Neutrophil (primary cell): ENCODE data around the gene SH3YL1.

ENCODE experiments used
- H3K27ac ChIP-seq: fragments of 200-600 bp; sonication (generic); 2 replicates; pipeline ENCODE4 v1.5.1; 2016; ENCODE audit warnings: mild to moderate bottlenecking, moderate library complexity
- H3K27me3 ChIP-seq: fragments of 200-600 bp; sonication (generic); 2 replicates; pipeline ENCODE4 v1.6.0; 2016; ENCODE audit warnings: mild to moderate bottlenecking
- H3K36me3 ChIP-seq: fragments of 200-600 bp; sonication (generic); 2 replicates; pipeline ENCODE4 v1.5.1; 2017
- H3K4me1 ChIP-seq, 2 experiments: fragments of 200-600 bp in 1 of 2; sonication (generic) in 1 of 2; 1 replicate in 1 of 2; 2 replicates in 1 of 2; pipeline versions ENCODE4 v1.5.1 to v1.6.1; 2013 to 2016; ENCODE audit warnings: low read depth in 1 of 2, low read length in 1 of 2, mild to moderate bottlenecking in 1 of 2, moderate library complexity in 1 of 2; ENCODE audit not compliant: control insufficient read depth in 1 of 2, insufficient read depth in 1 of 2
- H3K4me3 ChIP-seq, 2 experiments: fragments of 200-600 bp in 1 of 2; sonication (generic) in 1 of 2; 1 replicate in 1 of 2; 2 replicates in 1 of 2; pipeline ENCODE4 v1.5.1; 2013 to 2016; ENCODE audit warnings: low read depth in 1 of 2, low read length in 1 of 2, mild to moderate bottlenecking in 1 of 2, moderate library complexity in 1 of 2
- H3K9me3 ChIP-seq: fragments of 200-600 bp; sonication (generic); 2 replicates; pipeline ENCODE4 v1.5.1; 2016
- CTCF ChIP-seq: fragments of 200-600 bp; sonication (generic); IDR thresholded peaks from 2 replicates; pipeline ENCODE4 v1.5.1; 2016; ENCODE audit warnings: antibody characterized with exemption

SH3YL1 gene

GRCh38 chr2:195932-196331 lies 67.9 kb downstream of the SH3YL1 start:
- Histone ChIP-seq H3K4me1 (no peaks in the 10 kb centered on the region), H3K27me3 (no peaks in the 10 kb centered on the region), H3K4me3 (no peak overlapping the region), H3K9me3 (no peaks in the 10 kb centered on the region), H3K36me3 (no peaks in the 10 kb centered on the region), H3K27ac (no peak overlapping the region)
- no peak for TF ChIP-seq CTCF

- Histone ChIP-seq H3K9me3 (no peaks in the 10 kb centered on the region), H3K4me3 (no peak overlapping the region), H3K4me1 (no peaks in the 10 kb centered on the region), H3K36me3 (no peaks in the 10 kb centered on the region), H3K27me3 (no peaks in the 10 kb centered on the region), H3K27ac (no peak overlapping the region)
- TF ChIP-seq CTCF = no peak
These were observed 70.6 kb downstream of the SH3YL1 start for GRCh38 chr2:193141-193671.

- Histone ChIP-seq H3K9me3 (no peaks in the 10 kb centered on the region), H3K27ac (no peak overlapping the region), H3K4me3 (no peak overlapping the region), H3K27me3 (no peaks in the 10 kb centered on the region), H3K36me3 (no peaks in the 10 kb centered on the region), H3K4me1 (no peaks in the 10 kb centered on the region)
- TF ChIP-seq CTCF = no peak
These were observed 72.3 kb downstream of the SH3YL1 start for GRCh38 chr2:191311-192190.

- H3K4me3 ChIP-seq = no peak overlapping the region
- H3K9me3 ChIP-seq = no peaks in the 10 kb centered on the region
- H3K4me1 ChIP-seq = no peaks in the 10 kb centered on the region
- H3K27ac ChIP-seq = no peak overlapping the region
- TF ChIP-seq CTCF = no peak
- H3K36me3 ChIP-seq = no peaks in the 10 kb centered on the region
- H3K27me3 ChIP-seq = no peaks in the 10 kb centered on the region
These were observed 76.0 kb downstream of the SH3YL1 start for GRCh38 chr2:187825-188224.

- no peaks in the 10 kb centered on the region for H3K36me3 ChIP-seq
- no peak for TF ChIP-seq CTCF
- no peaks in the 10 kb centered on the region for H3K4me1 ChIP-seq
- H3K9me3 ChIP-seq = no peaks in the 10 kb centered on the region
- H3K27me3 ChIP-seq = no peaks in the 10 kb centered on the region
- H3K27ac ChIP-seq = no peak overlapping the region
- no peak overlapping the region for H3K4me3 ChIP-seq
These were observed 78.6 kb downstream of the SH3YL1 start for GRCh38 chr2:185221-185620.
